NCI-H1436 treated with DMSO at 0.1 percent for 48 hours (cell line): ENCODE data around the gene TMEM201.

Source experiments
- DNase-seq: peaks from one replicate; lab custom pipeline; 2025; lab: John Stamatoyannopoulos, UW

TMEM201 gene

DNA sequence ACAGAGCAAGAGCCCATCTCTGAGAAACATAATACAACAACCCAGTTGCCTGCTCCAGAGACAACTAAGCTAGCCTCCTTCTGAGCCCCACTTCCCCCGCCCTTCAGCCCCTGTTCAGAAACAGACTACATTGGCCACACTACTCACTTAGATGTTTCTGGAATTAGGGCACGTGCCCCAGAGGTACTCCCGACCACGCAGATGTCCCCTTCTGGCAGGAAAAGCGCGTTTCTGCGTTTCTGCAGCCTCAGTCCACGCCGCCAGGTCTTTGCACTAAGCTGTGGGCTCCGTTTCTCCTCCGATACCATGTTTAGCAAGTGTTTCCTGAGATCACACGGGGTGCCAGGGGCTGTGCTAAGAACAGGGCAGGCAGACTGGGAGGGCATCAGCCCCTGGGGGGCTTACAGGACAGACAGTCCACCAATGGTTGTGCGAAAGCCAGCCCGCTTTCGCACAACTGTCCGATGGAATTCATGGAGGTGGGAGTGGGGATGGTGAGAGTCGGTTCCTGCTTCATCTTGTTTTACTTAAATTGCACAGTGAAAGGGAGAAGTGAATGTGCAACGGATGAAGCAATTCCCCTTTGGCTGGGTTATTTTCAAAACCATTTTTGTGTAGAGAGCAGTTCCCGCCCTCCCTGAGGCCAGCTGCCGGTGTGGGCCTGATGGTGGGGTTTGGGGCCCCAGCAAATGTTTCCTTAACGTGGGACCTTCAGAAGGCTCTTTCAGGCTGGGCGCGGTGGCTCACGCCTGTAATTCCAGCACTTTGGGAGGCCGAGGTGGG, 65.5 kb downstream of the TMEM201 start:
- no peak for DNase-seq

GRCh38 chr1:9654834-9655723, 66.4 kb downstream of the TMEM201 start:
- DNase-seq, result no peak

DNA sequence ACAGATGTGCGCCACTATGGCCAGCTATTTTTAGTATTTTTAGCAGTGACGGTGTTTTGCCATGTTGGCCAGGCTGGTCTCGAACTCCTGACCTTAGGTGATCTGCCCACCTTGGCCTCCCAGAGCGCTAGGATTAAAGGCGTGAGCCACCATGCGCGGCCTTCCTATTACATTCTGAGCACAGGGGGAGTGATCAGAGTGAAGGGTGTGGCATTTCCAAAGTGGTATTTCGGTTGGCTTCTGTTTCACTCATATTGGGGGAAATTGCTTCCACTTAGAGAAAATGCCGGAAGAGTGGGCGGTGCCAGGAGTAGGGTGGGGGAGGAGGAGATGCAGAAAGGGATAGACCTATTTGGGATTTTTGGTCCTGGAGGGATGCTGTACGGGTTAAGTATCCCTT, 67.1 kb downstream of the TMEM201 start:
- DNase-seq, result no peak

DNA sequence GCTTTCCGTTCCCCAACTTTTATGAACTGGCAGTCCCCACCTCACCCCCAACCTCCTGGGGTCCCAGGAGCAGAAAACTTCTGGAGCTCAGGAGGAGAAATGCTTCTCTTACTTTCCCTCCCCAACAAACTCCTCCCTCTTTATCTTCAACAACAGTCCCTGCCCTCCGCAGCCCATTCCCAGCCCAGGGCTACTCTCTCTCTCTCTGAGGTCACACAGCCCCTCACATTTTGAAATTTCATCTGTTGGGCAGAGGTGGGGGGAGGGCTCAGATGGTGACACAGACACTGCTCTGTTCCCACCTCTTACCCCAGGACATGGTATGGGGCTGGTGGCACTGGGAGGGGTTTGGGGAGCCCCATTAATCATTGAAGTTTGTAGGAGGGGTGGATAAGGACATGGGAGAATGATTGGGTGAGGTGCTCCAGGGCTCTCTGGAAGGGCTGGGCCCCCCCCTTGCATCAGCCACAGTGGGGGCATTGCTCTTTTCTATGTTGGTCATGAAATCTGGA, 68.9 kb downstream of the TMEM201 start:
- no peak for DNase-seq

DNA sequence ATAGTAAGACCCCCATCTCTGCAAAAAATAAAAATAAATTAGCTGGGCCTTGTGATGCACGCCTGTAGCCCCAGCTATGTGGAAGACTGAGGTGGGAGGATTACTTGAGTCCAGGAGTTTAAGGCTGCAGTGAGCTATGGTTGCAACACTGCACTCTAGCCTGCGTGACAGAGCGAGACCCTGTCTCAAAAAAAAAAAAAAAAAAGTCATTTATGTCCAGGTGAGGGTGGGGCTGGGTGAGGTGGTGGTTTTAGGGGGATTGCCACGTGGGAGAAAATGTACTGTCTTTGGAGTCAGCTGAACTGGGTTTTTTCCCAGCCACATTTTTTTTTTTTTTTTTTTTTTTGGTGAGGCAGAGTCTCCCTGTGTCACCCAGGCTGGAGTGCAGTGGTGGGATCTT, 69.5 kb downstream of the TMEM201 start:
- no peak for DNase-seq

DNA sequence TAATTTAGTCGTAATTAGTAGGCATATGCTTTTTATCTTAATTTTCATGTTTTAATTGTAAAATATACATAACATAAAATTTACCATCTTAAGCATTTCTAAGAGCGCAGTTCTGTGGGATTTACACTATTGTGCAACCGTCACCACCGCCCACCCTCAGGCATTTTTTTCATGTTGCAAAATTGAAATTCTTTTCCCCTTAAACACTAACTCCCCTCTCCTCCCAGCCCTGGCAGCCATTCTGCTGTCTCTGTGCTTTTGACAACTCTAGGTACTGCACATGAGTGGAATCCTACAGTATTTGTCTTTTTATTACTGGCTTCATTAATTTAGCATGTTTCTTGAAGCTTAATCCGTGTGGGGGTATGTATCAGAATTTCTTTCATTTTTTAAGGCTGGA, 70.6 kb downstream of the TMEM201 start:
- no peak for DNase-seq

DNA sequence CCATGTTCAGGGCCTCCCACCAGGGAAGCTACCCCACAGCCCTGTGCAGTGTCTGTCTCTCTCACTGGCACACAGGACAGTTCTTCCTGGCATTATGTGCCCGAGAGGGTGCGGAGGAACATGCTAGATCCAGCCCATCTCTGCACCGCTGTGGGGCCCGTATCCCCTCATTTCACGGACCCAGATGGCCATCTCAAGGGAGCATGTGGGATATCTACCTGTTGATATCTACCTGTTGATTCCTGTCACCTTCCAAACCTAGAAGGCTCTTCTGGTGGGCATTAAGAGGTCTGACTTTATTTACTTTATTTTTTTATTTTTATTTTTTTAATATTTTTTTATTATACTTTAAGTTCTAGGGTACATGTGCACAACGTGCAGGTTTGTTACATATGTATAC, 74.5 kb downstream of the TMEM201 start:
- no peak for DNase-seq
